ENCODE results near the gene FHIP1B.

- TF ChIP-seq SIN3A (IDR thresholded peaks at IDR 0.05; ENCODE audit: borderline replicate concordance, insufficient read depth, low read length) (no peak), POLR2AphosphoS5 (IDR thresholded peaks at IDR 0.05; ENCODE audit: low read depth, low read length) (no peak), TAF1 (IDR thresholded peaks at IDR 0.05; ENCODE audit: borderline replicate concordance, insufficient read depth, low read length) (no peak)
Observed at GRCh38 chr11:6238902-6239301, 4.5 kb upstream of the FHIP1B start, which contains the start of gene CNGA4.

Measured in PFSK-1 (cell line).